ENCODE measurements around the gene ACP5.

The ACP5 gene

DNA sequence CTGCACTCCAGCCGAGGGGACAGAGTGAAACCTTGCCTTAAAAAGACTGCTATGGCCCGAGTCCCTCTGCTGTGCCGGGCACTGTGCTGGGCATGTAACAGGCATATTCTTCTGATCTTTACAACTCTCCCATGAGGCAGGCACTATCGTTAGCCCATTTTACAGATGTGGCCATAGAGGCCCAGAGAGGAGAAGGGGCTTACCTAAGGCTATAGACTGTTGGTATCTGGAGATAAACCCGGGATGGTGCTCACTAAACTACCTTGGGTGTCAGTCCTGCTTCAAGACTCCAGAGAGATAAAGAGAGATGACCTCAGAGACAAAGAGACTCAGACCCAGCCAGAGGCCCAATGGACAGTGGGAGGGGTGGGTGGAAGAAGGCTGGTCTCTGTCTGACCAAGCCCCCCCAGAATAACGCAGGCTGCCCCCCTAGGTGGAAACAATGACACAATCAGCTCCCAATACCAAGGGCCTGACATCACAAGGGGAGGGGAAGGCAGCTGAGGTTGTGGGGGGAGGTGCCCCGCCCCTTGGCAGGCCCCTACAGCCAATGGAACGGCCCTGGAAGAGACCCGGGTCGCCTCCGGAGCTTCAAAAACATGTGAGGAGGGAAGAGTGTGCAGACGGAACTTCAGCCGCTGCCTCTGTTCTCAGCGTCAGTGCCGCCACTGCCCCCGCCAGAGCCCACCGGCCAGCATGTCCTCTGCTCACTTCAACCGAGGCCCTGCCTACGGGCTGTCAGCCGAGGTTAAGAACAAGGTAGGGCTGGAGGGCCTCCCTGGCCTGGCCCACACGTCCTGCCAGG lies 39.0 kb downstream of the ACP5 start, which contains the start of gene CNN1:
Gene CNN1, plus strand, starts transcription at position 620 of the 805 bp plus-strand sequence. Its CDS starts 77 bp downstream, at position 697.
- DNase-seq (ENCODE audit: low spot score) = no peak
- TF ChIP-seq, protein P1, sequence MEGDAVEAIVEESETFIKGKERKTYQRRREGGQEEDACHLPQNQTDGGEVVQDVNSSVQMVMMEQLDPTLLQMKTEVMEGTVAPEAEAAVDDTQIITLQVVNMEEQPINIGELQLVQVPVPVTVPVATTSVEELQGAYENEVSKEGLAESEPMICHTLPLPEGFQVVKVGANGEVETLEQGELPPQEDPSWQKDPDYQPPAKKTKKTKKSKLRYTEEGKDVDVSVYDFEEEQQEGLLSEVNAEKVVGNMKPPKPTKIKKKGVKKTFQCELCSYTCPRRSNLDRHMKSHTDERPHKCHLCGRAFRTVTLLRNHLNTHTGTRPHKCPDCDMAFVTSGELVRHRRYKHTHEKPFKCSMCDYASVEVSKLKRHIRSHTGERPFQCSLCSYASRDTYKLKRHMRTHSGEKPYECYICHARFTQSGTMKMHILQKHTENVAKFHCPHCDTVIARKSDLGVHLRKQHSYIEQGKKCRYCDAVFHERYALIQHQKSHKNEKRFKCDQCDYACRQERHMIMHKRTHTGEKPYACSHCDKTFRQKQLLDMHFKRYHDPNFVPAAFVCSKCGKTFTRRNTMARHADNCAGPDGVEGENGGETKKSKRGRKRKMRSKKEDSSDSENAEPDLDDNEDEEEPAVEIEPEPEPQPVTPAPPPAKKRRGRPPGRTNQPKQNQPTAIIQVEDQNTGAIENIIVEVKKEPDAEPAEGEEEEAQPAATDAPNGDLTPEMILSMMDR (IDR thresholded peaks at IDR 0.05; ENCODE audit: extremely low read depth, insufficient read depth, missing control alignments) = no peak
- in situ Hi-C loops (cut with MboI; ENCODE audit: low pct_unique_long_range_greater_than_20kb, low sequenced_read_pairs, unreplicated experiment) = no loop called here

DNA sequence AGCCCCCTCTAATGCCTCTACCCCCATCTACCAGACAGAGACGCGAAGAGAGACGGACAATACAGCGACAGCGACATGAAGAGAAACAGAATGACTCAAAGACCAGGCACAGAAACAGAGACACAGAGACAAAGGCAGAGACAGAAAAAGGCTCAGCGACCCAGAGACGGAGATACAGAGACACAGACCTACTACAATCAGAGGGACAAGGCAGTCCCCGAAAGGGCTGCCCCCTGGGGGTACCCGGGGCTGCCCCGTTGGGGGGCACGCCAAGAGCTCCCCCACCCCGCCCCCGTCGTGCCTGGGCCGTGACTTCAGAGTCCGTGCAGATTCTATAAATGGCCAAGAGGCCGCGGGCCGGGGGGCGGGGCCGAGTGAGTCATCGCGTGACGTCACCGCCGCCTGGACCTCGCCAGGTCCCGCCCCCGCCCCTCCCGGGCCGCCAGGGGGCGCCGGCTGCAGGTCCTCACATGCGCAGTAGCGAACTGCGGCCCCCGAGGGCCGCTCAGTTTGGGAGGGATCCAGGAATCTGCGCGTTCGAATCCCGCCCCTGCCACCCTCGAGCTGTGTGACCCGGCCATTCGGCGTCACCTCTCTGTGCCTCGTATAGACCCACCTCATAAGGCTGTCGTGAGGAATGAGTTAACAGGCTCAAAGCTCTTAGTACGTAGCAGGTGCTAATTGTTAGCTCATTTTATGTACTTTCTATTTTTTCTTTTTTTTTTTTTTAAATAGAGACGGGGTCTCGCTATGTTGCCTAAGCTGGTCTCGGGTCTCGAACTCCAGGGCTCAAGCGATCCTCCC lies 41.5 kb downstream of the ACP5 start:
- in situ Hi-C loops (cut with MboI; ENCODE audit: low pct_unique_long_range_greater_than_20kb, low sequenced_read_pairs, unreplicated experiment) = no loop called here
- DNase-seq (ENCODE audit: low spot score) = peak; percentile 97
- TF ChIP-seq, protein P1 (IDR thresholded peaks at IDR 0.05; ENCODE audit: extremely low read depth, insufficient read depth, missing control alignments) = peak; percentile 92

DNA sequence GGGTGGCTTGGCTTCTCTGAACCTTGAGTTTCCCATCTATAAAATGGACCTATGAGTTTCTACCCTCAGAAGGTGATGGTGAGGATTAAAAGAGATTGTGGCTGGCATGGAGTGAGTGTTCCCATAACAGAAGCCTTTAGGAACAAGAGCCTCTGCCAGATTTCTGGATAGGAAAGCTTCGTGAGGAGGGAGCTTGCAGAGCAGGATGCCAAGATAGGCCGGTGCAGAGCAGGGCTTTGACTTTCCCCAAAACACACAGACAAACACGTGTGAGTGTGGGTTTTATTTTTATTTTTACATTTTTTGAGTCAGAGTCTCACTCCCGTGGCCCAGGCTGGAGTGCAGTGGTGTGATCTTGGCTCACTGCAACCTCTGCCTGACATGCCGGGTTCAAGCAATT lies 42.5 kb downstream of the ACP5 start:
- DNase-seq (ENCODE audit: low spot score) = no peak
- in situ Hi-C loops (cut with MboI; ENCODE audit: low pct_unique_long_range_greater_than_20kb, low sequenced_read_pairs, unreplicated experiment) = no loop called here
- TF ChIP-seq, protein P1 (IDR thresholded peaks at IDR 0.05; ENCODE audit: extremely low read depth, insufficient read depth, missing control alignments) = no peak

DNA sequence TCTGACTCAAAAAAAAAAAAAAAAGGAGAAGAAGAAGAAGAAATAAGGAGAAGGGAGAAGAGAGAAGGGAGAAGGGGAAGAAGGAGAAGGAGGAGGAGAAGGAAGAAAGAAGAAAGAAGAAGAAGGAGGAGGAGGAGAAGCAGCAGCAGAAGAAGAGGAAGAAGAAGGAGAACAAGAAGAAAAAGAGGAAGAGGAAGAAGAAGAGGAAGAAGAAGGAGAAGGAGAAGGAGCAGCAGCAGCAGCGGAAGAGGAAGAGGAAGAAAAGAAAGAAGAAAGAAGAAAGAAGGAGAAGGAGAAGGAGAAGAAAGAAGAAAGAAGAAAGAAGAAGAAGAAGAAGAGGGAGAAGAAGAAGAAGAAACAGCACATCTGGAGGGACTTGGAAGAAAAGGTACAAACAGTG lies 42.9 kb downstream of the ACP5 start:
- TF ChIP-seq, protein P1 (IDR thresholded peaks at IDR 0.05; ENCODE audit: extremely low read depth, insufficient read depth, missing control alignments) = no peak
- no peak for DNase-seq (ENCODE audit: low spot score)
- in situ Hi-C loops (cut with MboI; ENCODE audit: low pct_unique_long_range_greater_than_20kb, low sequenced_read_pairs, unreplicated experiment) = no loop called here

DNA sequence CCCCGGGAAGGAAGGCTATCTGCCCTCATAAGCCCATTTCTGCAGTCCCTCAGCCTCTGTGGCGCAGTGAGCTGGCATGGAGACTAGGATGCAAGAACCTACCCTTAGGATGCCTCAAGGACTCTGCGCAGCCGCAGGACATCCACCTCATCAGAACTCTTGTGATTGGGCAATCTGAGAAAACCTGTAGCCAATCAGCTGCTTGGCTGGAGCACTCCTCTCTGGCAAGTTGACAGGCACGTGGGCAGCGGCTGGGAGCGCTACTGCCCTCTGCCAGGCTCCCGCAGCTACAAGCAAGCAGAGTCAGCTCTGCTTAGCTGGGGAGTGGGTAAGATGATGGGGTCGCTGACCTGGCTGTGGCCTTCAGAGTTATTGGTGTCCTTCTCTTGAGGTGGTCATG lies 47.0 kb downstream of the ACP5 start:
- TF ChIP-seq, protein P1 (IDR thresholded peaks at IDR 0.05; ENCODE audit: extremely low read depth, insufficient read depth, missing control alignments) = no peak
- no peak for DNase-seq (ENCODE audit: low spot score)
- in situ Hi-C loops (cut with MboI; ENCODE audit: low pct_unique_long_range_greater_than_20kb, low sequenced_read_pairs, unreplicated experiment) = no loop called here

DNA sequence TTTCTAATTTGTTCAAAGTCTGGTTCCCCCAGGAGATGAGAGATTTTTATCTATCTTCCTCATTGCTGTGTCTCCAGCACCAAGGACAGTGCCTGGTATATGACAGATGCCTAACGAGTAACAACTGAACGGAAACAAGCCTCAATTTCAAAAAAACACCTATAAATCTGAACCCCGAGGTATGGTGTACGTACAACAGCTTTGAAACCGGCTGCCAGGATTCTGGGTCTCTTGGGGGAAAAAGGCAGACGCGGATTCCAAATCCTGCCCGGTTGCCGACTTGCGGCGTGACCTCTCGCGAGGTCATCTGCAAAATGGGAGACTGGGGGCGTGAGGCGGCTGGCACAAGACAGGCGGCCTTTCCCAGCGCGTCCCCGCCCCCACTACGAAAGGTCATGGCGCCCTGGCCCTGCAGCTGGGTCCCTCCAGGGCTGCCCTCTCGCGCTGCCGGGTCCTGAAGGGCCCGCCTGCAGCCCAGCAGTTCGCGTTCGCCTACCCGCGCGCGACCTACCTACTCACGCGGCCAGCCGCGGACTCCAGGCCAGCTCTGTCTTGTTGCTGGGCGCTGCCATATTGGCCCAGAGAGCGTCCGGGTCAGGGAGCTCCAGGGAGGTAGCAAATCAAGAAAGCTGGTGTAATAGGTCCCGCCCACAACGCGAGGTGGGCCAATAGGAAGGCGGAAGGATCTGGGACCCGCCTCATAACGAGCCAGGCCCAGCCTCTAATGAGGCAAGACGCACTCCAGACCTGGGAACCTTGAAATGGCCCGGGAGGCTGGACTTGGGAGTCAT lies 48.7 kb downstream of the ACP5 start, which contains the start of gene ECSIT:
Gene ECSIT, minus strand, starts transcription at position 584 of the 791 bp plus-strand sequence. CDS start 9,964 bp downstream, outside the sequence.
- peak; percentile 97 for DNase-seq (ENCODE audit: low spot score)
- in situ Hi-C loops (cut with MboI; ENCODE audit: low pct_unique_long_range_greater_than_20kb, low sequenced_read_pairs, unreplicated experiment) = no loop called here
- TF ChIP-seq, protein P1 (IDR thresholded peaks at IDR 0.05; ENCODE audit: extremely low read depth, insufficient read depth, missing control alignments) = no peak
